ENCODE measurements around the gene DGLUCY.
A peak's percentile ranks its signal among the peaks of the same experiment; 100 is the strongest.
"Not testable (repeated sequence)": the region's sequence is repeated elsewhere in the genome, so short reads cannot be mapped to it uniquely, and the experiment has no call there.

The DGLUCY gene

DNA sequence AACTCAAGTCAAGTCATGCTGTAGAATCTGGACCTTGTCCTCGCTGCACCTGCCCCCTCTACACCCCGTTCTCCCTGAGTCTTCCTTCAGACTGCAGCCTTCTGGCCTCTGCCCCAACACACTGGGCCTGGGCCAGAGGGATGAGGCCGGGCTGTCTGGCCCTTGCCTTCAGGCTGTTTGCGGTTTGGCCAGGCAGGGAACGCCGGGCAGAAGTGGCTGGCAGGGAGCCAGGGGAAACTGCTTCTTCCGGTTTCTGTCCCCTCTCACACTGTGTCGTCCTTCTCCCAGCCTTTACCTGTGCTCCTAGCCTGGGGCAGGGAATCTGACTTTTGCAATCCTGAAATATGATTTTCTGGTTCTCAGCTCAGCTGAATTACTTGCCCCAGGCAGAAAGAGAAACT, 13.5 kb downstream of the DGLUCY start:
- intact Hi-C loops (cut with DNase I): no loop called here
- DNase-seq: peak in 4 of 42 donors; percentile 22 to 49 (median 28)

DNA sequence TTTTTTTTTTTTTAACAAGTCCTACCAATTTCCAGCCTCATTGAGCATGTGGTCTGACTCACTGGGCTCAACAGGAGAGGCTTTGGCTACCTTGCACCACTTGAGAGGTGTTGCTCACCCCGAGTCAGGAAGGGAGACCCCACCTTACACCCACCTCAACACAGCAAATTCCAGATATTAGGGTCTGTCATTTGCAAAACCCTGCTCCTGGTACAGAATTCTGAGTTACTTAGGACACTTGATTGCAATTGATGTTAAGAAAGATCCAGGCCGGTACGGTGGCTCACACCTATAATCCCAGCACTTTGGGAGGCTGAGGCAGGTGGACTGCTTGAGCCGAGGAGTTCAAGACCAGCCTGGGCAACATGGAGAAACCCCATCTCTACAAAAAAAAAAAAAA, 14.1 kb downstream of the DGLUCY start:
- intact Hi-C loops (cut with DNase I): no loop called here
- DNase-seq: no peak

DNA sequence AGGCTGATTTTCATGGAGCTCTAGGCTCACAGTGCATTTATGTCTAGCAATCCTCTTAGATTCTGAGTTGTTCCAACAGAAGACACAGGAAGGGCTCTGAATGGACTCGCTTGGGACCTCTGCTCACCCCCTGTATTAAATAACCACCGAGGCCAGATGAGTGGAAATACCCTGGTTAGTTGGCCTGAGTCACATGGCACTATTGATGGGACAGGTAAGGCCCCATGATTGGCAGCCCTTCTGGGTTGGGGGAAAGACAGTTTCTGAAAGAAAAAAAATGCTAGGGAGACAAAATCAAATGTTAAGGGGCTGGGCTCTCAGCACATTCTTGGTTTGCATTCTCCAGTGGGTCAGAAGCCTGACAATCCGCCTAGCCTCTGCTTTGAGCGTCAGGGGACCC, 14.8 kb downstream of the DGLUCY start:
- DNase-seq: no peak
- intact Hi-C loops (cut with DNase I): no loop called here

DNA sequence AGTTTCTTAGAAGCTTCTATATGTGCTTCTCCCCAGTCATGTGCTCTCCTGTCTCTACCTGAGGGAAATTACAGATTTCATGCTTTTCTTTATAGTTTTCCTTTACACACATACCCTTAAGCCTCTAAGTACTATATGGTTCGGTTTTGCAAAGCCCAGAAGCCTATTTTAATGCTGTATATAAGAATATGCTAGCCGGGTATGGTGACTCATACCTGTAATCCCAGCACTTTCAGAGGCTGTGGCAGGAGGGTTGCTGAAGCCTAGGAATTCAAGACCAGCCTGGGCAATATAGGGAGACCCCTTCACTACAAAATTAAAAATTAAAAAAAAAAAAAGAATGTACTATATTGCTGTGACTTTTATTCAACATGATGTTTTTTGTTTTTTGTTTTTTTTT, 15.4 kb downstream of the DGLUCY start:
- no peak for DNase-seq
- intact Hi-C loops (cut with DNase I): no loop called here

DNA sequence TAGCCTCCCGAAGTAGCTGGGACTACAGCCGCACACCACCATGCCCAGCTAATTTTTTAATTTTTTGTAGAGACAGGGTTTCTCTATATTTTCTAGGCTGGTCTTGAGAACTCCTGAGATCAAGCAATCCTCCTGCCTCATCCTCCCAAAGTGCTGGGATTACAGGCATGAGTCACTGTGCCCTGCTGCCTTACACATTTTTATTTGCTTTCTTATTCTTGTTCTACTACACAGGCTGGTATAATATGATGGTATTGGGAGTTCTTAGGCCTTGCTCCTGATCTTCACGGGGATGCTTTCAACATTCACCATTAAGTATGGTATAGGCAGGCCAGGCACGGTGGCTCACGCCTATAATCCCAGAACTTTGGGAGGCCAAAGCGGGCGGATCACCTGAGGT, 21.2 kb downstream of the DGLUCY start:
- no peak for DNase-seq
- intact Hi-C loops (cut with DNase I): no loop called here

DNA sequence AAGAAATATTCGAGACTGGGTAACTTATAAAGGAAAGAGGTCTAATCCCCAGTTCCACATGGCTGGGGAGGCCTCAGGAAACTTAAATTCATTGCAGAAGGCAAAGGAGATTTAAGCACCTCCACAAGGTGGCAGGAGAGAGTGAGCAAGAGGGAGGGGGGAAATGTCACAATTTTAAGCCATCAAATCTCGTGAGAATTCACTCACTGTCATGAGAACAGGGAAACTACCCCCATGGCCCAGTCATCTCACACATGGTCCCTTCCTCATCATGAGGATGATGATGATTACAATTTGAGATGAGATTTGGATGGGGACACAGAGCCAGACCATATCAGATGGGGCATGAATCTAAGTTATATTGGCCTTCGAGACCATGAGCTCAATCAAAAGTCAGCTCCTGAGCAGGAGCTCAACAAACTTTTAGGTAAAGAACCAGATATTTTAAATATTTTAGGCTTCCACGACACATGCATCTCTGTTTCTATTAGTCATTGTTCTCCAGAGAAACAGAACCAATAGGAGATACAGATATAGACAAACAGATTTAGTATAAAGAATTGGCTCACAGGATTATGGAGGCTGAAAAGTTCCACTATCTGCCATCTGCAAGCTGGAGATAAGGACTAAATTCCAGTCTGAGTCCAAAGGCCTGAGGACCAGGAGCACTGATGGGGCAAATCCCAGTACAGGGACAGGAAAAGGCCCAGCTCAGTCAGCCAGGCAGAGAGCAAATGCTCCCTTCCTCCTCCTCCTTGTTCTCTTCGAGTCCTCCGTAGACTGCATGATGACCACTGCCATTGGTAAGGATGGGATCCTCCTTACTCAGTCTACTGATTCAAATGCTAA, 24.9 kb downstream of the DGLUCY start:
- DNase-seq: peak in 1 of 42 donors; percentile 18
- intact Hi-C loops (cut with DNase I): no loop called here

DNA sequence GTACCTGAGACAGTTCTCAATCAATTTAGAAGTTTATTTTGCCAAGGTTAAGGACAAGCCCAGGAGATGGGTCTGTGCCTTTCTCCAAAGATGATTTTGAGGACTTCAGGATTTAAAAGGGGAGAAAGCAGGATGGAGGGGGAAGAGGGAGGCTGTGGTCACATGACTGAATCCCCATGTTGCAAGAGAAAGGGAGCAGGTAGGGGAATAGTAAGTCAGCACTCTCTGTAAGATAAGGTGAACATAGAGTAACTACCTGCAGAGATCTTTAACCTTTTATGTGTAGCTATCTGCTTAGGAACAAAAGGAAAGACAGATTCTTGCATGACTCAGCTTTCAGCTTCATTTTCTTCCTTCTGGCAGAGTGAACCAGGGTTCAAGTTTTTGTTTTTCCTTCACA, 25.9 kb downstream of the DGLUCY start:
- intact Hi-C loops (cut with DNase I): no loop called here
- DNase-seq: no peak

DNA sequence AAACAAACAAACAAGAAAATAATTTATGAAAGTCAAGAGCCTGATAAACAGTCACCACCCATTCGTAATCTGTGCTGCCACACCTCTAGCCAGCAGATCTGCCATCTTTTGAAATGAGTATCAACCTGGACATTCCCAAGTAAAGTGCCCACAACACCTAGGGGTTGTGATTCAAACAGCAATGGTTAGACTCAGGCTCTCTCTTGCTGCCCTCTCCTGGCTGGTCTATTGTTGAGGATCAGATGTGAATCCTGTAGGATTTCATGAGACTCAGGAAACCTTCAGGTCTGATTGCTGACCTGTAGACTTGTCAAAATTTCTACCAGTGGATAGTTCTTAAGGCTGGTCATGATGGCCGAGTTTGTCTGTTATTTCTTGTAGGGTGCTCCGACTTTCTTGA, 26.8 kb downstream of the DGLUCY start:
- peak in 34 of 42 donors; percentile 21 to 81 (median 58) for DNase-seq
- intact Hi-C loops (cut with DNase I): no loop called here

DNA sequence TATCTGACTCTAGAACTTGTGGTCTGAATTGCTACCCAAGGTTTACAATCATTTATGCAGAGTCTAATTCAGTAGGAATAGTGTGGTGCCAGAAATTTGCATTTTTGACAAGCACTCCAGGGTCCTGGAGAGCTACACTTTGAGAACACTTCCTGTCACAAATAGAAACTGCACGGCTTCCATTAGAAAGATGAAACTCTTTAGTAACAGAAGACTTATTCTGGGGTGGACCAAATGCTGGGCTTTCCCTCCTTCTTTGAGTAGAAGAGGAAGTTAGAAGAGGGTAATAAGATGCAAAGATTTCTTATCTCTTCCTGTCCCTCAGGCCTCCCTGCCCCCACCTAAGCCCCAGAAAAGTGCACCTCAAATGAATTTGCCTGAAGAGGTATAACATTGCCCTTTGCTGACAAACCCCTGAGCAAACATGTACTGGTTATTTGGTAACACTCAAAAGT, 28.4 kb downstream of the DGLUCY start:
- no peak for DNase-seq
- intact Hi-C loops (cut with DNase I): no loop called here

DNA sequence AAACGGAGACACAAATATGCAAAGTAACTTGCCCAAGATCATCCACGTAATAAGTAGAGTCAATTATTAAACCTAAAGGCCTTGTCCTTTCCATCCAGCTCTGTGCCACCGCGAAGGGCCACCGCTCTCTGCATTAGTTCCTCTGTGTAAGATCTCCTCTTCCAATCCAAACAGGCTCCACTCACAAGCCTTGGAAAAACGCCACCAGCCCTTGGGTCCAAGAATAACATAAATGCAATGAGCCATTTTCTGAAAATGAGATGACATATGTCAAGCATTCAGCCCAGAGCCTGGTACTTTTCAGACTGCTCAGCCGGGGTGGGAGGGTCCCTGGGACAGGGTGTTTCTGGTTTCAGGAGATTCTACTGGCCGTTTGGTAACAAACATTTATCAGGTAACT, 30.0 kb downstream of the DGLUCY start:
- intact Hi-C loops (cut with DNase I): no loop called here
- DNase-seq: no peak

DNA sequence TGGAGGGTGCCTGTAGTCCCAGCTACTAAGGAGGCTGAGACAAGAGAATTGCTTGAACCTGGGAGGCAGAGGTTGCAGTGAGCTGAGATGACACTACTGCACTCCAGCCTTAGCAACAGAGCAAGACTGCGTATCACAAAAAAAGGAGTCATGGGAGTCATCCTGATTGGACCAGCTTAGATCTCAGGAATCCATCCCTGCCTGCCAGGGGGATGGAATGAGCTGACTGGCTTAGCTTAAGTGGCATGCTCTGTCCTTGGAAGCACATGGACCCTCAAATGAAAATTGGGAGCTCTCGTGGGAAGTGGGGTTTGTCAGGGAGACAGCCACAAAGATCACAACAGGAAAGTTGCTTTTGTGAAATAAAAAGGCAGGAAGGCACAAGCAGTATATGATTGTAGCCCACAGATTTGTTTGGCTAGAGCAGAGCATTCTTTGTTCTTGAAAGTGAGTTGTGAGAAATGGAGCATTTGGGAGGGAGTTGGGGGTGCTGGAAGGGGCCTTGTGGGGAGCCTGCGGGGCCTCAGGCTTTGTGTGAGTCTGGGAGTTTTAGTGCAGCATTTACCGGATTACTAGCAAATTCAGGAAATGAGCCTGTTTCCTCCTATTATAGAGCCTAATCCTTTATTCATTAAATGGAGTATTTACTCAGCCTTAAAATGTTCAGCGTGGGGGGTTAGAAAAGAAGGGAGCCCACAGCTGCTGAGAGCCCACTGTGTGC, 30.7 kb downstream of the DGLUCY start:
- DNase-seq: no peak
- intact Hi-C loops (cut with DNase I): no loop called here

DNA sequence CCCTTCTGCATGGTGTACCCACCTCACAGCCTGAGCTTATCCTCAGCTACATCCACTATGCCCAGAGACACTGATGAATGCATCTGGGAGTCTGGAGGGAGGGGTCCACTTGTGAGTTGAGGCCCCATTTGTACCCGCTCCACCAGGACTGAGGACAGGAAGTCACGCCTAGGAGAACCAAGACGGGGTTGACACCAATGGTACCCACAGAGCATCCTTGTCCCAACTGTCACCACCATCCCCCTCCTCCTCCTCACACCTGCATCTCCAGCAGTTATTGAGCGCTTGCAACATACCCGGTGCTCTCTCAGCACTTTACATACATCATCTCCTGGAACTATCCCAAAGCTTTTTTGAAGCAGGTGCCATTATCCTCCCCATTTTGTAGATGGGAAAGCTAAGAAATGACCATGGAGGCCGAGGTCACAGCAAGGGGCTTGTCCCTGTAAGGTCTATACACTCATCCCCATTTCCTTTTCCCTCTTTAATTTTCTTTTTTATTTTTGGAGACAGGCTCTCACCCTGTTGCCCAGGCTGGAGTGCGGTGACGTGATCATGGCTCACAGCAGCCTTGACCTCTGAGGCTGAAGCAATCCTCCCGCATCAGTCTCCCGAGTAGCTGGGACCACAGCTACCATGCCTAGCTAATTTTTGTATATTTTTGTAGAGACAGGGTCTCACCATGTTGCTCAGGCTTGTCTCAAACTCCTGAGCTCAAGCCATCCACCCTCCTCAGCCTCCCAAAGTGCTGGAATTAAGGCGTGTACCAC, 31.7 kb downstream of the DGLUCY start:
- no peak for DNase-seq
- intact Hi-C loops (cut with DNase I): no loop called here

DNA sequence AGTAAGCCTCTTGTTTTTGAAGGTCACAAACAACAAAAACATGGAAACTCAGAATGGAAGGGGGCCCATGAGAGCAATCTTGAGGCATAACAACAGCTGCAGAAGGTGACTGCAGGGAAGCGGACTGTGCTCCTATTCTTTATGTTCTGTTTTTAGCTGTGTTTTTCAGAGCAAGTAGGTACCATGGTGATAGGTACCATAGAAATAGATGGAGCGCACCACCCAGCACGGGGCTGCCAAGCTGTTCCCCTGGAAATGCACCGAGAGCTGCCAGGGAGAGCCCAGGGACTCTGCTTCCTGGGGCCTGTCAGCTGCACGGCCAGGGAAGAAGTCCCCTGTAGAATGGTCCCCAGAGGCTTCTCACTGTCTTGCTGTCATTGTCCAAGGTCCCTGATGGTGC, 32.8 kb downstream of the DGLUCY start:
- peak in 31 of 42 donors; percentile 22 to 70 (median 53) for DNase-seq
- intact Hi-C loops (cut with DNase I): no loop called here

DNA sequence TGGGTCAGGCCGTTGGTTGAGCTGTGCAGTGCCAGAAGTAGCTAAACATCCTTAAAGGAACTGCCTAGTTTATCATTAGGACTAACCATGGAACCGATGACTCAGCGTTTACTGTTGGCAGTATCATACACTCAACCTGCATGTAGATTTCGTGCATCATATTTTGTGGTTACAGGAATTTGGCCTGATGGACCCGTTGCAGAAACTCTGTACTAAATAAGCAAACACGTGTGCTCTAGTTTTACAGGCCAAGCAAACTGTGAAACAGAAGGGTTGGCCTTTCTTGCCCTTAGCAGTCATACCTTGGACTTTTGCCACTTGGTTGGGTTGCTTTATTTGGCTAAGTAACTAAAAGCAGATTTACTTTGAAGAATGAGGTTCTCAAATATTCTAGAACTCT, 35.6 kb downstream of the DGLUCY start:
- intact Hi-C loops (cut with DNase I): no loop called here
- DNase-seq: peak in 3 of 42 donors; percentile 54 to 61 (median 56)

DNA sequence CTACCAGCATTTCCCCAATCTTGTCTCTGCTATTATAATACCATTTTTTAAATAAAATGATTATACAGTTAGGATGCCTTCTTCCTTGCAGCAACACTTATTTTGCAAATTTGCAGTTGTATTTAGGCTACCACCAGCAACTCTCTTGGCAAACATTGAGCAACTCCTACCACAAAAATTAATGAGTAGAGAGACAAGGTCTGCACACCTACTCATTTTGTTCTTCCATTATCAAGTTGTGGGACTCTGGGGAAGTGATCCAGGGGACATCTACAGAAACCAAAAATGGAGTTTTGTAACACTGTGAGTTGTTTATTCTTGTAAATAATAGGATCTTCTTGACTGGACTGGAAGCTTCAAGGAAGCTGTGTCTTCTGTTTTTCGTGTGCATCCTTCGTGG, 38.6 kb downstream of the DGLUCY start:
- intact Hi-C loops (cut with DNase I): no loop called here

DNA sequence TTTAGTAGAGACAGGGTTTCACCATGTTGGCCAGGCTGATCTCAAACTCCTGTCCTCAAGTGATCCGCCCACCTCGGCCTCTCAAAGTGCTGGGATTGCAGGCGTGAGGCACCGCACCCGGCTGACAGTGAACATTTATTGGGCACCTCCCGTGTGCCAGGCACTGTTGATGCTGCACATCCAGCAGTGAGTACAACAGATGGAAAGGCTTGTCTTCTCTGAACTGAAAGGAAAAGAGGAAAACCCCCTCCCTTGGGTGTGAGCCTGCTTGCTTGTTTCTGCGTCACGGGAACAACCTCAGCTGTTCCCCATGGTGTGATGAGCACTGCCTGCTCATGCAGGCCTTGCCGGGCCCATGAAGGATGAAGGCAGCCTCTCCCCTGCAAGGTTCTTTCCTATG, 39.5 kb downstream of the DGLUCY start:
- DNase-seq: no peak
- intact Hi-C loops (cut with DNase I): no loop called here

More for the DNA sequence above, 38.6 kb downstream of the DGLUCY start:
- no peak for DNase-seq

DNA sequence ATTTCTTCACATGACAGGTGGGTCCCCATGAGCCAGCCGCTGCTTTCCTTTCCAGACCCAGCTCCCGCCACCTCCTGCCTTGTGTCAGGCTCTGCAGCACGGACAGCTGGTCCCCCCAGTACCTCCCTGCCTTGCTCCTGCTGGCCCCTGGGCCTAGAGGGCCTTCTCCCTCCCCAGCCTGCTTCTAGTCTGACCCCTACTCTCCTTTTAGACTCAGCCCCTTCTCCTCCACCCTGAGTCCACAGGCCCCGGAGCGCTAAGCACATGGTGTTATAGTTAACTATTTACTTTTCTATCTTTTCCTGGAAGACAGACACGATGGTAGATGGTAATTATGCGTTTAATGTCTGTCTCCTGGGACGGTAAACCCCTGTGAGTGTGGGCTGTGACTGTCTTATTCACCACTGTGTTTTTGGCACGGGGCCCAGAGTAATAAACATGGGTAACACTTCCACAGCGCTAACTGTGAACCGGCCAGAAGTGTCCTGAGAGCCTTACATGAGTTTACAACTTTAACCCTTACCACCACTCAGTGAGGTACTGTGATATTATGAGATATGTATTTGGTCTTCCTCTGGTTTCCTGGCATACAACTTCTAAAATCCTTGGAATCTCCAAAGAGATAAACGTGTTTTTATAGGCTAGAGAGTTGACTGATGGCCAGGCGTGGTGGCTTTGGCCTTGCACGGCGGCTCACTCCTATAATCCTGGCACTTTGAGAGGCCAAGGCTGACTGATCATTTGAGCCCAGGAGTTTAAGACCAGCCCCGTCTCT, 41.2 kb downstream of the DGLUCY start:
- DNase-seq: no peak
- intact Hi-C loops (cut with DNase I): no loop called here

DNA sequence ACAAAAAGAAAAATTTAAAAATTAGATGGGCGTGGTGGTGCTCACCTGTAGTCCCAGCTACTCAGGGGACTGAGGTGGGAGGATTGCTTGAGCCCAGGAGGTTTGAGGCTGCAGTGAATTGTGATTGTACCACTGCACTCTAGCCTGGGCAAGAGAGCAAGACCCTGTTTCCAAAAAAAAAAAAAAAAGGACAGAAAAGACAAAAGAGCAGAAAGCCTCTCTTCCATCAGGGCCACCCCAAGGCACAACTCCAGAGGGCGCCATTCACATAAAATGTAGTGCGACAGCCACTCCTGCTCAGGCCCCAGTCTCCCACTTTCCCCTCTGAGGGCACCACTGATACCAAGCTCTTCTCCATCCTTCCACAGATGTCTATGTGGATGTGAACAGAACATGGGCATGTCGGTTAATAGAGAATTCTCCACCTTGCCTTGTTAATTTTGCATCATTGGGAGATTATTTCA, 41.8 kb downstream of the DGLUCY start:
- intact Hi-C loops (cut with DNase I): no loop called here
- DNase-seq: no peak

DNA sequence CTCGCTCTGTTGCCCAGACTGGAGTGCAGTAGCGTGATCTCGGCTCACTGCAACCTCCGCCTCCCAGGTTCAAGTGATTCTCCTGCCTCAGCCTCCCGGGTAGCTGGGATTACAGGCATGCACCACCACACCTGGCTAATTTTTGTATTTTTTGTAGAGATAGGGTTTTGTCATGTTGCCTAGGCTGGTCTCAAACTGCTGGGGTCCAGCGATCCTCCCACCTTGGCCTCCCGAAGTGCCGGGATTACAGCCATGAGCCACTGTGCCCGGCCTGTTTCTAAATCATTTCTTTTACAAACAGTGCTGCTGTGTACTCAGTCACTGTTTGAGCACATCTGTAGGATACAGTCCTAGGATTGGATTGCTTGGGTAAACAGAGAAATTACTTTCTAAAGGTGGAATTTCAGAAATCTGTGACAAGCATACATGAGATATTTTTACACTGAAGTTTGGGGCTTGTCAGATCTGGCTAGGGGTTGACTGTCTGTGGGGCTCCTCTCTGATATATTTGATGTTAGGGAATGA, 42.3 kb downstream of the DGLUCY start:
- intact Hi-C loops (cut with DNase I); DNase-seq: not testable (repeated sequence)

All from head of caudate nucleus (tissue), 42 donors.